ENCODE results near the gene ATP1B3.

GRCh38 chr3:141830508-141830907, 45.9 kb upstream of the ATP1B3 start:
- no peak for TF ChIP-seq CTCF (IDR thresholded peaks at IDR 0.05; ENCODE audit: insufficient read depth, low read depth, low read length)
- no peak for TF ChIP-seq EZH2 (IDR thresholded peaks at IDR 0.05; ENCODE audit: insufficient read depth, low read length)
